Epithelial cell of proximal tubule (primary cell): ENCODE results near the gene ZYG11B. TPM values are rescaled to one million over a fixed set of nuclear protein-coding genes. Genes with fewer than 3 reads are reported as not detected.
"Not testable (repeated sequence)": the region's sequence is repeated elsewhere in the genome, so short reads cannot be mapped to it uniquely, and the experiment has no call there.

Source experiments
- DNase-seq: peaks from one replicate; pipeline ENCODE4 v3.0.0-alpha.2; 2011; ENCODE audit warnings: low read depth
- H3K4me3 ChIP-seq: 2 replicates; pipeline ENCODE4 v1.5.1; 2011; ENCODE audit warnings: low read depth, mild to moderate bottlenecking, low read length
- CTCF ChIP-seq: conservative IDR thresholded peaks from 2 replicates; pipeline ENCODE4 v1.5.1; 2012; ENCODE audit warnings: low read depth, mild to moderate bottlenecking, low read length
- total RNA-seq: library from RNA; depleted of rRNA; stranded (reverse); fragments of >200 nt; gene quantifications from 2 replicates; pipeline ENCODE4 v1.2.3, GENCODE V29; 2015

The ZYG11B gene
- total RNA-seq, 1 donor from 2014 or later = 17.9 TPM

- peak overlapping the region; percentile 94 for H3K4me3 ChIP-seq
- TF ChIP-seq CTCF = no peak
- no peak for DNase-seq
These were observed 897 bp downstream of the ZYG11B start for GRCh38 chr1:52727114-52727586.

- TF ChIP-seq CTCF = no peak
- H3K4me3 ChIP-seq = peak overlapping the region; percentile 94
- no peak for DNase-seq
These were observed 1.9 kb downstream of the ZYG11B start for GRCh38 chr1:52727956-52728656.

GRCh38 chr1:52733368-52733767, 7.1 kb downstream of the ZYG11B start:
- no peak for DNase-seq
- no peak overlapping the region for H3K4me3 ChIP-seq
- TF ChIP-seq CTCF = no peak

DNA sequence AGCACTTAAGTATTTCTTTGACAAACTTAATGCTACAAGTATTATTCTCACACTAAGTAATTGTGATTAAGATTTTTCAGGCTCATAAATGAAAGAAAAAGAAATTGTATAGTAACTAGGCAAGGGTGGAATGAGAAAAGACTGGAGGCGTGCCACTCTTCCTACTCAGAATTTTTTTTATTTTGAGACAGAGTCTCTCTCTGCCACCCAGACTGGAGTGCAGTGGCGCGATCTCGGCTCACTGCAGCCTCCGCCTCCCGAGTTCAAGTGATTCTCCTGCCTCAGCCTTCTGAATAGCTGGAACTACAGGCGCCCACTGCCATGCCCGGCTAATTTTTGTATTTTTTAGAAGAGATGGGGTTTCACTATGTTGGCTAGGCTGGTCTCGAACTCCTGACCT, 9.1 kb downstream of the ZYG11B start:
- DNase-seq, H3K4me3 ChIP-seq: not testable (repeated sequence)

- no peak for DNase-seq
- TF ChIP-seq CTCF = no peak
- no peak overlapping the region for H3K4me3 ChIP-seq
These were observed 11.9 kb downstream of the ZYG11B start for GRCh38 chr1:52738148-52738547.

GRCh38 chr1:52738893-52739292, 12.6 kb downstream of the ZYG11B start:
- DNase-seq = no peak
- no peak for TF ChIP-seq CTCF
- no peak overlapping the region for H3K4me3 ChIP-seq

GRCh38 chr1:52739699-52740467, 13.6 kb downstream of the ZYG11B start:
- TF ChIP-seq CTCF = no peak

More at GRCh38 chr1:52739699-52740467, 13.6 kb downstream of the ZYG11B start:
- DNase-seq = no peak
- no peak overlapping the region for H3K4me3 ChIP-seq
